ENCODE measurements around the gene MAN1B1.

The MAN1B1 gene

DNA sequence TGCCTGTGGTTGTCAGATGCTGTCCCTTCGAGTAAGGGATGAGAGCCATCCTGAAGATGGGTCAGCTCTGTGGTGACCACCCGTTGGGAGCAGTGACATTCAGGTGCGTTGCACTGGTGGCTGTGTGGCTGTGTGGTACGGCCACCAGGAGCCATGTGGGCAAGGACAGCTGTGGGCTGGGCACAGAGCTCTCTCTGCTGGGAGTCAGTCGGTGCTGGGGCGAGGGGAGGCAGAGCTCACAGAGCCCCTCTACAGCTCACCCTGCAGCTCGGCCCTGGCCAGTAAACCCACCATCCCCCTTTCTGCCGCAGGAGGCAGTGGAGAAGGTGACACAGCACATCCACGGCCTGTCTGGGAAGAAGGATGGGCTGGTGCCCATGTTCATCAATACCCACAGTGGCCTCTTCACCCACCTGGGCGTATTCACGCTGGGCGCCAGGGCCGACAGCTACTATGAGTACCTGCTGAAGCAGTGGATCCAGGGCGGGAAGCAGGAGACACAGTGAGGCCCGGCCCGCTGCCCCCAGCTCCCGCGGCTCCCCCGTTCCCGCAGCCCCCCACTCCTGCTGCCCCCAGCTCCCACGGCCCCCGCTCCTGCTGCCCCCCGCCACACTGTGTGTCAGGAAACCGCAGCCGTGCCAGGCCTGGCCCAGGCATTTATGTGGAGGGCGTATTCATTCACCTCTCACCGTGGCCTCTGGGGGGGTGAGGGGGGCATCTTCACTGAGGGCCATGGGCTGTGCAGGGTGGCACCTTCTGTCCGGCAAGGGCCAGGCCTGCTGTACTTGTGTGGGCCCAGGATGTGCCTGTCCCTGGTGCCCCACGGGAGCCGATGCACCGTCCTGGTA lies 19.3 kb downstream of the MAN1B1 start:
- peaks cover 81% of the 10 kb centered on the region for H3K36me3 ChIP-seq (ENCODE audit: insufficient read depth, low read length)
- H3K4me1 ChIP-seq (ENCODE audit: control insufficient read depth, insufficient read depth, low read length), result no peaks in the 10 kb centered on the region
- peaks cover 3% of the 10 kb centered on the region for H3K9me3 ChIP-seq (replicated peaks; ENCODE audit: low read length)
- no peaks in the 10 kb centered on the region for H3K27me3 ChIP-seq (ENCODE audit: control insufficient read depth, insufficient read depth, low read length)
- H3K4me2 ChIP-seq (ENCODE audit: low read length), result no peak overlapping the region
- no peak overlapping the region for H3K4me3 ChIP-seq (ENCODE audit: low read length)
- H3K9ac ChIP-seq (ENCODE audit: low read depth, low read length), result no peak overlapping the region

- peaks cover 3% of the 10 kb centered on the region for H3K9me3 ChIP-seq (replicated peaks; ENCODE audit: low read length)
- no peaks in the 10 kb centered on the region for H3K4me1 ChIP-seq (ENCODE audit: control insufficient read depth, insufficient read depth, low read length)
- H3K4me3 ChIP-seq (ENCODE audit: low read length), result no peak overlapping the region
- H3K4me2 ChIP-seq (ENCODE audit: low read length), result no peak overlapping the region
- H3K27me3 ChIP-seq (ENCODE audit: control insufficient read depth, insufficient read depth, low read length), result no peaks in the 10 kb centered on the region
- H3K9ac ChIP-seq (ENCODE audit: low read depth, low read length), result no peak overlapping the region
- peaks cover 74% of the 10 kb centered on the region for H3K36me3 ChIP-seq (ENCODE audit: insufficient read depth, low read length)
Measured at GRCh38 chr9:137106662-137107250, 20.0 kb downstream of the MAN1B1 start.

- Histone ChIP-seq H3K36me3 (ENCODE audit: insufficient read depth, low read length) (peaks cover 67% of the 10 kb centered on the region), H3K27me3 (ENCODE audit: control insufficient read depth, insufficient read depth, low read length) (no peaks in the 10 kb centered on the region)
Measured at GRCh38 chr9:137107312-137107921, 20.6 kb downstream of the MAN1B1 start.

GRCh38 chr9:137107982-137108381 lies 21.2 kb downstream of the MAN1B1 start:
- Histone ChIP-seq H3K9me3 (replicated peaks; ENCODE audit: low read length) (no peaks in the 10 kb centered on the region), H3K27me3 (ENCODE audit: control insufficient read depth, insufficient read depth, low read length) (no peaks in the 10 kb centered on the region), H3K4me1 (ENCODE audit: control insufficient read depth, insufficient read depth, low read length) (no peaks in the 10 kb centered on the region), H3K4me2 (ENCODE audit: low read length) (no peak overlapping the region), H3K9ac (ENCODE audit: low read depth, low read length) (no peak overlapping the region), H3K36me3 (ENCODE audit: insufficient read depth, low read length) (peaks cover 66% of the 10 kb centered on the region), H3K4me3 (ENCODE audit: low read length) (no peak overlapping the region)

More at GRCh38 chr9:137107312-137107921, 20.6 kb downstream of the MAN1B1 start:
- no peak overlapping the region for H3K9ac ChIP-seq (ENCODE audit: low read depth, low read length)
- no peaks in the 10 kb centered on the region for H3K4me1 ChIP-seq (ENCODE audit: control insufficient read depth, insufficient read depth, low read length)
- no peak overlapping the region for H3K4me3 ChIP-seq (ENCODE audit: low read length)
- H3K4me2 ChIP-seq (ENCODE audit: low read length), result no peak overlapping the region
- no peaks in the 10 kb centered on the region for H3K9me3 ChIP-seq (replicated peaks; ENCODE audit: low read length)

- Histone ChIP-seq H3K9ac (ENCODE audit: low read depth, low read length) (no peak overlapping the region), H3K4me2 (ENCODE audit: low read length) (no peak overlapping the region), H3K27me3 (ENCODE audit: control insufficient read depth, insufficient read depth, low read length) (no peaks in the 10 kb centered on the region), H3K4me3 (ENCODE audit: low read length) (no peak overlapping the region), H3K36me3 (ENCODE audit: insufficient read depth, low read length) (peaks cover 61% of the 10 kb centered on the region), H3K4me1 (ENCODE audit: control insufficient read depth, insufficient read depth, low read length) (no peaks in the 10 kb centered on the region), H3K9me3 (replicated peaks; ENCODE audit: low read length) (no peaks in the 10 kb centered on the region)
Measured at GRCh38 chr9:137108608-137109249, 21.9 kb downstream of the MAN1B1 start.

DNA sequence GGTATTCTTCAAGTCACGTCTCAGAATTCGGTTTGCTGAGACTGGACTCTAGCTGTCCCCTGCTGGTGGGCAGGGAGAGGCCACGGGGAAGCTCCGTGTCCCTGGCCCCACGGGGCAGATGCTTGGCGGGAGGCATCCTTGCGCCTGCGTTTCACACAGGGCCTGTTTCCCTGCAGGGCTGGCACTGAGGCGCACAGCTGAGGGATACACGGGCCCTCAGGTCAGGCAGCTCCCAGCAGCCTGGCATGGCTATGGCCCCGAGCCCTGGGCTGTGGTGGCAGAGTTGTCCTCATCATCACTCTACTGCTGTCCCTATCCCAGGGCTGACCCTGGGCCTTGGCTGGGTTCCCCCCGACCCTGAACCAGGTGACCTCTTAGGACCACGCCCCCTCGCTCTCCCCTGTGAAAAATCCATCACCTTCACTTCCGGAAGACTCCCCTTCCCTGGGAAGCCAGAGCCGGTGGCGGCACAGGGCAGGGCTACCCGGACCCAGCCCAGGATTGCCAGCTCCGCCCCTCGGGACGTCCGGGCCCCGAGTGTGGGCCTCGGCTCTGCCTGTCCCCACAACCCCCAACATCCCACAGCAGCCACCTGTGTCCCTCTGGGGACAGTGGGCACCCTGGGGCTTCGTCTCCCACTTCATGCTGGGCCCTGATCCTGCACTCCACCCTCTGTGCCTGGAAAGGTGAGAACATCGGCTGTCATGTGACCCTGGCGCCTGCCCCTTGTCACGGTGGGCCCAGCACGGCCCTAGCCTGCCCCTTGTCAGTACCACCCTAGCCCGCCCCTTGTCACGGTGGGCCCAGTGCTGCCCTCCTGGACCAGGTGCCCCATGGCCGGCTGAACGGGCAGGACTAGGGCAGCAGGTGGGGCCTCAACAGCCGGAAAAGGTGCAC lies 22.7 kb downstream of the MAN1B1 start:
- H3K27me3 ChIP-seq (ENCODE audit: control insufficient read depth, insufficient read depth, low read length), result no peaks in the 10 kb centered on the region
- peaks cover 55% of the 10 kb centered on the region for H3K36me3 ChIP-seq (ENCODE audit: insufficient read depth, low read length)
- no peaks in the 10 kb centered on the region for H3K9me3 ChIP-seq (replicated peaks; ENCODE audit: low read length)
- no peaks in the 10 kb centered on the region for H3K4me1 ChIP-seq (ENCODE audit: control insufficient read depth, insufficient read depth, low read length)
- H3K4me3 ChIP-seq (ENCODE audit: low read length), result no peak overlapping the region
- no peak overlapping the region for H3K4me2 ChIP-seq (ENCODE audit: low read length)
- H3K9ac ChIP-seq (ENCODE audit: low read depth, low read length), result no peak overlapping the region

GRCh38 chr9:137110147-137110910 lies 23.5 kb downstream of the MAN1B1 start:
- Histone ChIP-seq H3K4me1 (ENCODE audit: control insufficient read depth, insufficient read depth, low read length) (peaks cover 7% of the 10 kb centered on the region), H3K4me2 (ENCODE audit: low read length) (no peak overlapping the region), H3K9ac (ENCODE audit: low read depth, low read length) (no peak overlapping the region), H3K36me3 (ENCODE audit: insufficient read depth, low read length) (peaks cover 52% of the 10 kb centered on the region), H3K4me3 (ENCODE audit: low read length) (no peak overlapping the region), H3K9me3 (replicated peaks; ENCODE audit: low read length) (no peaks in the 10 kb centered on the region), H3K27me3 (ENCODE audit: control insufficient read depth, insufficient read depth, low read length) (no peaks in the 10 kb centered on the region)

- Histone ChIP-seq H3K36me3 (ENCODE audit: insufficient read depth, low read length) (peaks cover 44% of the 10 kb centered on the region), H3K4me2 (ENCODE audit: low read length) (no peak overlapping the region), H3K4me1 (ENCODE audit: control insufficient read depth, insufficient read depth, low read length) (peaks cover 7% of the 10 kb centered on the region), H3K4me3 (ENCODE audit: low read length) (no peak overlapping the region), H3K9ac (ENCODE audit: low read depth, low read length) (no peak overlapping the region), H3K27me3 (ENCODE audit: control insufficient read depth, insufficient read depth, low read length) (no peaks in the 10 kb centered on the region), H3K9me3 (replicated peaks; ENCODE audit: low read length) (no peaks in the 10 kb centered on the region)
Measured at GRCh38 chr9:137110911-137111787, 24.4 kb downstream of the MAN1B1 start.

- Histone ChIP-seq H3K4me2 (ENCODE audit: low read length) (no peak overlapping the region), H3K9ac (ENCODE audit: low read depth, low read length) (no peak overlapping the region), H3K4me3 (ENCODE audit: low read length) (no peak overlapping the region), H3K36me3 (ENCODE audit: insufficient read depth, low read length) (peaks cover 38% of the 10 kb centered on the region), H3K4me1 (ENCODE audit: control insufficient read depth, insufficient read depth, low read length) (peaks cover 7% of the 10 kb centered on the region), H3K9me3 (replicated peaks; ENCODE audit: low read length) (no peaks in the 10 kb centered on the region), H3K27me3 (ENCODE audit: control insufficient read depth, insufficient read depth, low read length) (no peaks in the 10 kb centered on the region)
Measured at GRCh38 chr9:137111788-137112563, 25.2 kb downstream of the MAN1B1 start.
